K562 (cell line): Measurements from ENCODE around the gene CCDC136. TPM values are rescaled to one million over a fixed set of nuclear protein-coding genes. Genes with fewer than 3 reads are reported as not detected.
A peak's percentile ranks its signal among the peaks of the same experiment; 100 is the strongest.

Experiments
- BRCA1 ChIP-seq, 2 experiments: fragments of 450-650 bp in 1 of 2; sonication (generic) in 1 of 2; formaldehyde crosslinking in 1 of 2; IDR thresholded peaks; 2 replicates each; pipeline versions ENCODE4 v1.5.0 to v1.6.1; 2017 to 2020; ENCODE audit warnings: mild to moderate bottlenecking in 1 of 2, missing genetic modification reagents in 1 of 2
- CCNT2 ChIP-seq: IDR thresholded peaks from 2 replicates; pipeline ENCODE4 v1.6.1; 2011; ENCODE audit warnings: borderline replicate concordance, low read depth, mild to moderate bottlenecking, moderate library complexity, mixed read lengths, low read length; ENCODE audit not compliant: insufficient read length; ENCODE audit errors: extremely low read depth
- ETV6 ChIP-seq, 3 experiments: fragments of 150-350 bp in 1 of 3; sonication (generic) in 1 of 3; formaldehyde crosslinking in 1 of 3; IDR thresholded peaks; 2 replicates each; pipeline versions ENCODE4 v1.6.1 to v1.8.0; 2014 to 2022; ENCODE audit warnings: borderline replicate concordance in 2 of 3, low read depth in 2 of 3, antibody characterized with exemption in 1 of 3, low read length in 1 of 3, mild to moderate bottlenecking in 1 of 3, missing genetic modification reagents in 1 of 3
- FOSL1 ChIP-seq: fragments of 200-800 bp; sonication (Bioruptor generic); conservative IDR thresholded peaks from 2 replicates; pipeline ENCODE4 v1.6.1; 2016; ENCODE audit warnings: missing genetic modification characterization, missing compliant biosample characterization
- FOXK2 ChIP-seq, 2 experiments: fragments of 450-650 bp; IDR thresholded peaks in 1 of 2; conservative IDR thresholded peaks in 1 of 2; 2 replicates each; pipeline ENCODE4 v1.6.1; 2016; ENCODE audit warnings: low read depth in 2 of 2, mild to moderate bottlenecking in 1 of 2
- MCM7 ChIP-seq, 2 experiments: fragments of 450-650 bp; IDR thresholded peaks; 2 replicates each; pipeline ENCODE4 v1.6.1; 2016 to 2018
- NFIC ChIP-seq: fragments of 450-650 bp; IDR thresholded peaks from 2 replicates; pipeline ENCODE4 v1.6.1; 2017; ENCODE audit warnings: mild to moderate bottlenecking, inconsistent platforms
- NONO ChIP-seq, 2 experiments: fragments of 200-400 bp in 1 of 2; fragments of 450-650 bp in 1 of 2; formaldehyde crosslinking in 1 of 2; IDR thresholded peaks; 2 replicates each; pipeline ENCODE4 v1.6.1; 2017; ENCODE audit warnings: low read depth in 2 of 2, mild to moderate bottlenecking in 2 of 2, moderate library complexity in 2 of 2, low read length in 1 of 2
- POLR3A ChIP-seq: IDR thresholded peaks from 2 replicates; pipeline ENCODE4 v1.6.1; 2011; ENCODE audit warnings: borderline replicate concordance, mild to moderate bottlenecking, moderate library complexity; ENCODE audit not compliant: insufficient read length, insufficient read depth; ENCODE audit errors: extremely low read depth
- SNIP1 ChIP-seq: fragments of 450-650 bp; IDR thresholded peaks from 2 replicates; pipeline ENCODE4 v1.7.1; 2017; ENCODE audit warnings: low read depth, mild to moderate bottlenecking
- ZNF583 ChIP-seq: fragments of 250-450 bp; sonication (Bioruptor Pico); IDR thresholded peaks from 2 replicates; pipeline ENCODE4 v1.4.0; 2020
- polyA plus RNA-seq, 8 experiments: library from polyadenylated mRNA; depleted of rRNA in 4 of 8; stranded (reverse) in 5 of 8; unstranded in 3 of 8; fragments of >200 nt; fragmentation: Nextera tagmentation in 2 of 8; fragmentation: Illumina TruSeq in 1 of 8; extraction: Ambion mirVana in 2 of 8; extraction: Trizol in 1 of 8; gene quantifications; 2 replicates each; pipeline versions ENCODE4 v1.2.1 to v1.2.3, GENCODE V29; 2011 to 2014; ENCODE audit warnings: inconsistent platforms in 1 of 8, missing spikeins in 1 of 8
- total RNA-seq, 7 experiments: library from RNA; depleted of rRNA in 6 of 7; stranded (reverse); fragments of >200 nt in 6 of 7; fragmentation: Illumina TruSeq in 2 of 7; extraction: Trizol in 2 of 7; gene quantifications; 2 replicates each; pipeline versions ENCODE4 v1.2.1 to v1.2.3, GENCODE V29; 2011 to 2021; ENCODE audit warnings: low replicate concordance in 1 of 7
- TF ChIP-seq, protein P1 (sequence below): sonication (generic); formaldehyde crosslinking; IDR thresholded peaks from 2 replicates; pipeline ENCODE4 v1.8.0; 2022; ENCODE audit warnings: mild to moderate bottlenecking, missing genetic modification reagents
- TF ChIP-seq, protein P2 (sequence below): fragments of 450-650 bp; IDR thresholded peaks from 2 replicates; pipeline ENCODE4 v1.6.1; 2016; ENCODE audit warnings: low read depth

CCDC136 gene
- total and polyA plus RNA-seq, 9 of the 15 experiments (the other 6 are each of a cell fraction or from before 2014, with no cell fraction given), result 2.4 to 40.8 (median 26.5) TPM

DNA sequence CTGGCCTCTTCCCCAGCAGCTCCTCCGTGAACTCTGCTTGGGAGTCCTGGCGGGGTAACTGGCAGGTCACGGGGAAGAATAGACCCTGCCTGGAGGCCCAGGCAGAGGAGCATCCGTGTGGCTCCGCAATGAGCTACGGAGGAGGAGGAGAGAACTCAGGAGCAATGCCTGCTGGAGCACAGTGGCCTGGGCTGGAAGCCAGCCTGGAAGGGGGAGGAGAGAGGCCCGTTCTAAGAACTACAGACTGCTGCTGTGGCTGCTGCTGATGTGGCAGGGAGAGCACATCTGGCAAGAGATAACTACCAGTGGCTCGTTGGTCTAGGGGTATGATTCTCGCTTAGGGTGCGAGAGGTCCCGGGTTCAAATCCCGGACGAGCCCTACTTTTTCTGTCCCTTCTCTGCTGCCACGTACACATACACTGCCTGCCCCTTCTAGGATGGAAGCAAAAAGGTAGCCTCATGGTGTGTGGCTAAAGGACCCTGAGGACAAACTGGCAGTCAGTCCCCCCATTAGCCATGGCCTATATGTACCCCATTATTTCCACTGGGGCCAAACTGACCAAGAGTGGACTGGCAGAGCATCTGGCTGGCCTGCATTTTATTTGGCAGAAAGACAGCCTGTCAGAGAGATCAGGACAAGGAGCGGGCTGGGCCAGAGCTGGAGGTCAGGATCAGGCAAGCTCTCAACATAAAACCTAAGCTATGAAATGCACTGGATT is 8.5 kb upstream of the CCDC136 start (continued):
- TF ChIP-seq, protein P1, sequence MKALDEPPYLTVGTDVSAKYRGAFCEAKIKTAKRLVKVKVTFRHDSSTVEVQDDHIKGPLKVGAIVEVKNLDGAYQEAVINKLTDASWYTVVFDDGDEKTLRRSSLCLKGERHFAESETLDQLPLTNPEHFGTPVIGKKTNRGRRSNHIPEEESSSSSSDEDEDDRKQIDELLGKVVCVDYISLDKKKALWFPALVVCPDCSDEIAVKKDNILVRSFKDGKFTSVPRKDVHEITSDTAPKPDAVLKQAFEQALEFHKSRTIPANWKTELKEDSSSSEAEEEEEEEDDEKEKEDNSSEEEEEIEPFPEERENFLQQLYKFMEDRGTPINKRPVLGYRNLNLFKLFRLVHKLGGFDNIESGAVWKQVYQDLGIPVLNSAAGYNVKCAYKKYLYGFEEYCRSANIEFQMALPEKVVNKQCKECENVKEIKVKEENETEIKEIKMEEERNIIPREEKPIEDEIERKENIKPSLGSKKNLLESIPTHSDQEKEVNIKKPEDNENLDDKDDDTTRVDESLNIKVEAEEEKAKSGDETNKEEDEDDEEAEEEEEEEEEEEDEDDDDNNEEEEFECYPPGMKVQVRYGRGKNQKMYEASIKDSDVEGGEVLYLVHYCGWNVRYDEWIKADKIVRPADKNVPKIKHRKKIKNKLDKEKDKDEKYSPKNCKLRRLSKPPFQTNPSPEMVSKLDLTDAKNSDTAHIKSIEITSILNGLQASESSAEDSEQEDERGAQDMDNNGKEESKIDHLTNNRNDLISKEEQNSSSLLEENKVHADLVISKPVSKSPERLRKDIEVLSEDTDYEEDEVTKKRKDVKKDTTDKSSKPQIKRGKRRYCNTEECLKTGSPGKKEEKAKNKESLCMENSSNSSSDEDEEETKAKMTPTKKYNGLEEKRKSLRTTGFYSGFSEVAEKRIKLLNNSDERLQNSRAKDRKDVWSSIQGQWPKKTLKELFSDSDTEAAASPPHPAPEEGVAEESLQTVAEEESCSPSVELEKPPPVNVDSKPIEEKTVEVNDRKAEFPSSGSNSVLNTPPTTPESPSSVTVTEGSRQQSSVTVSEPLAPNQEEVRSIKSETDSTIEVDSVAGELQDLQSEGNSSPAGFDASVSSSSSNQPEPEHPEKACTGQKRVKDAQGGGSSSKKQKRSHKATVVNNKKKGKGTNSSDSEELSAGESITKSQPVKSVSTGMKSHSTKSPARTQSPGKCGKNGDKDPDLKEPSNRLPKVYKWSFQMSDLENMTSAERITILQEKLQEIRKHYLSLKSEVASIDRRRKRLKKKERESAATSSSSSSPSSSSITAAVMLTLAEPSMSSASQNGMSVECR (CRISPR knock-in tag), result peak; percentile 75; the same call in 1 of the 2 replicates
- no peak; a peak in 1 of 4 replicates for TF ChIP-seq MCM7 (IDR thresholded peaks at IDR 0.05)
- no peak for TF ChIP-seq BRCA1 (IDR thresholded peaks at IDR 0.05)
- no peak for TF ChIP-seq BRCA1 (CRISPR knock-in tag; IDR thresholded peaks at IDR 0.05)
- TF ChIP-seq NFIC, result peak; percentile 96
- TF ChIP-seq, protein P2, sequence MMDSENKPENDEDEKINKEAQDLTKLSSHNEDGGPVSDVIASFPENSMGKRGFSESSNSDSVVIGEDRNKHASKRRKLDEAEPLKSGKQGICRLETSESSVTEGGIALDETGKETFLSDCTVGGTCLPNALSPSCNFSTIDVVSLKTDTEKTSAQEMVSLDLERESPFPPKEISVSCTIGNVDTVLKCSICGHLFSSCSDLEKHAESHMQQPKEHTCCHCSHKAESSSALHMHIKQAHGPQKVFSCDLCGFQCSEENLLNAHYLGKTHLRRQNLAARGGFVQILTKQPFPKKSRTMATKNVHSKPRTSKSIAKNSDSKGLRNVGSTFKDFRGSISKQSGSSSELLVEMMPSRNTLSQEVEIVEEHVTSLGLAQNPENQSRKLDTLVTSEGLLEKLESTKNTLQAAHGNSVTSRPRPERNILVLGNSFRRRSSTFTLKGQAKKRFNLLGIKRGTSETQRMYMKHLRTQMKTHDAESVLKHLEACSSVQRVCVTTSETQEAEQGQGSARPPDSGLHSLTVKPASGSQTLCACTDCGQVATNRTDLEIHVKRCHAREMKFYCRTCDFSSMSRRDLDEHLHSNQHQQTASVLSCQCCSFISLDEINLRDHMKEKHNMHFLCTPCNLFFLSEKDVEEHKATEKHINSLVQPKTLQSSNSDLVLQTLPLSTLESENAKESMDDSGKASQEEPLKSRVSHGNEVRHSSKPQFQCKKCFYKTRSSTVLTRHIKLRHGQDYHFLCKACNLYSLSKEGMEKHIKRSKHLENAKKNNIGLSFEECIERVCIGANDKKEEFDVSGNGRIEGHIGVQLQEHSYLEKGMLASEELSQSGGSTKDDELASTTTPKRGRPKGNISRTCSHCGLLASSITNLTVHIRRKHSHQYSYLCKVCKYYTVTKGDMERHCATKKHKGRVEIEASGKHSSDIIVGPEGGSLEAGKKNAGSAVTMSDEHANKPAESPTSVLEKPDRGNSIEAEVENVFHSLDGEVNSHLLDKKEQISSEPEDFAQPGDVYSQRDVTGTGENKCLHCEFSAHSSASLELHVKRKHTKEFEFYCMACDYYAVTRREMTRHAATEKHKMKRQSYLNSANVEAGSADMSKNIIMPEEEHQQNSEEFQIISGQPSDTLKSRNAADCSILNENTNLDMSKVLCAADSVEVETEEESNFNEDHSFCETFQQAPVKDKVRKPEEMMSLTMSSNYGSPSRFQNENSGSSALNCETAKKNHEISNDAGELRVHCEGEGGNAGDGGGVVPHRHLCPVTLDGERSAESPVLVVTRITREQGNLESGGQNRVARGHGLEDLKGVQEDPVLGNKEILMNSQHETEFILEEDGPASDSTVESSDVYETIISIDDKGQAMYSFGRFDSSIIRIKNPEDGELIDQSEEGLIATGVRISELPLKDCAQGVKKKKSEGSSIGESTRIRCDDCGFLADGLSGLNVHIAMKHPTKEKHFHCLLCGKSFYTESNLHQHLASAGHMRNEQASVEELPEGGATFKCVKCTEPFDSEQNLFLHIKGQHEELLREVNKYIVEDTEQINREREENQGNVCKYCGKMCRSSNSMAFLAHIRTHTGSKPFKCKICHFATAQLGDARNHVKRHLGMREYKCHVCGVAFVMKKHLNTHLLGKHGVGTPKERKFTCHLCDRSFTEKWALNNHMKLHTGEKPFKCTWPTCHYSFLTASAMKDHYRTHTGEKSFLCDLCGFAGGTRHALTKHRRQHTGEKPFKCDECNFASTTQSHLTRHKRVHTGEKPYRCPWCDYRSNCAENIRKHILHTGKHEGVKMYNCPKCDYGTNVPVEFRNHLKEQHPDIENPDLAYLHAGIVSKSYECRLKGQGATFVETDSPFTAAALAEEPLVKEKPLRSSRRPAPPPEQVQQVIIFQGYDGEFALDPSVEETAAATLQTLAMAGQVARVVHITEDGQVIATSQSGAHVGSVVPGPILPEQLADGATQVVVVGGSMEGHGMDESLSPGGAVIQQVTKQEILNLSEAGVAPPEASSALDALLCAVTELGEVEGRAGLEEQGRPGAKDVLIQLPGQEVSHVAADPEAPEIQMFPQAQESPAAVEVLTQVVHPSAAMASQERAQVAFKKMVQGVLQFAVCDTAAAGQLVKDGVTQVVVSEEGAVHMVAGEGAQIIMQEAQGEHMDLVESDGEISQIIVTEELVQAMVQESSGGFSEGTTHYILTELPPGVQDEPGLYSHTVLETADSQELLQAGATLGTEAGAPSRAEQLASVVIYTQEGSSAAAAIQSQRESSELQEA, result peak; percentile 83
- peak; percentile 31; the same call in 1 of the 2 replicates for TF ChIP-seq FOSL1
- TF ChIP-seq CCNT2, result no peak
- peak in 1 of 2 experiments; percentile 77; a peak in 2 of 4 replicates for TF ChIP-seq FOXK2 (conservative IDR thresholded peaks at IDR 0.05 in 1 of 2, IDR thresholded peaks at IDR 0.05 in 1 of 2; ENCODE audit: low read depth in 2 of 2)
- TF ChIP-seq POLR3A, result peak; percentile 94
- no peak for TF ChIP-seq ZNF583 (CRISPR knock-in tag)
- no peak for TF ChIP-seq SNIP1
- TF ChIP-seq NONO (IDR thresholded peaks at IDR 0.05; ENCODE audit: low read depth in 2 of 2, low read length in 1 of 2), result peak in 1 of 2 experiments; percentile 70; a peak in 1 of 4 replicates
- no peak for TF ChIP-seq ETV6 (IDR thresholded peaks at IDR 0.05; ENCODE audit: borderline replicate concordance in 1 of 2, low read depth in 2 of 2, low read length in 1 of 2)
- TF ChIP-seq ETV6 (CRISPR knock-in tag; IDR thresholded peaks at IDR 0.05; ENCODE audit: borderline replicate concordance), result no peak
